ENCODE data around the gene TPCN1. TPM values are rescaled to one million over a fixed set of nuclear protein-coding genes. Genes with fewer than 3 reads are reported as not detected.
A peak's percentile ranks its signal among the peaks of the same experiment; 100 is the strongest.

TPCN1 gene
- total and polyA plus RNA-seq, 2 of the 13 experiments (the other 11 are each of a cell fraction or from before 2014, with no cell fraction given), result 8.0 to 26.8 TPM

DNA sequence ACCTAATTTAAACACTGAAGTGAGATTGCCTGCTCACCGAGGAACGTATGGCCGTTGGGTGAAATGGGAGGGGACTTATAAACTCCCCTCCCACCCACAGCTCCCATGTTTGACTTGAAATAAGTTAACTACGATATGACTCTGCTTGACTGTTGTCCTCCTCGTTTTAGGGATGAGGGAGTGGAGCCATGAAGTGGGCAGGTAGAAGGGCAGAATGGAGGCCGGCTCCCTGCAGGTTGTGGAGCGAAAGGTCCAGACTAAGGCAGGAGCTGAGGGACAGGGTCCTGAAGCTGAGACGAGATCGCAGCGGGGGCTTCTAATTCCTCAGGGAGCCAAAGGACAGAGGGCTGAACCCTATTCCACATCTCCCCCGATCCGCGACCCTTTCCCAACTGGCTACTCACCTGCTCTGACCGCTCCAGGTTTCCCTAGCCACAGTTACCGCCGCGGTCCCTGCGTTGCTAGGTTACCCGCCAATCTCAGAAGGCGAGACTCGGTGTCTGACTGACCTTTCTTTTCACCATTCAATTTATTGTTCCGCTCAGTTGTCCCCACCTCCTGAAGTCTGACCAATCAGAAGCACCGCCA lies 577 bp upstream of the TPCN1 start:
- peak; percentile 100 for FAIRE-seq
- ATAC-seq, result no peak; the same call in 2 of the 3 replicates
- in situ Hi-C loops (cut with HindIII; ENCODE audit: extremely low pct_ligation_motif_present, low pct_unique_long_range_greater_than_20kb), result no loop called here
- no peak for TF ChIP-seq JUN (CRISPR knock-in tag; IDR thresholded peaks at IDR 0.05)
- TF ChIP-seq ZNF883 (CRISPR knock-in tag; IDR thresholded peaks at IDR 0.05; ENCODE audit: not compliant biosample characterization), result no peak
- TF ChIP-seq, protein P1, sequence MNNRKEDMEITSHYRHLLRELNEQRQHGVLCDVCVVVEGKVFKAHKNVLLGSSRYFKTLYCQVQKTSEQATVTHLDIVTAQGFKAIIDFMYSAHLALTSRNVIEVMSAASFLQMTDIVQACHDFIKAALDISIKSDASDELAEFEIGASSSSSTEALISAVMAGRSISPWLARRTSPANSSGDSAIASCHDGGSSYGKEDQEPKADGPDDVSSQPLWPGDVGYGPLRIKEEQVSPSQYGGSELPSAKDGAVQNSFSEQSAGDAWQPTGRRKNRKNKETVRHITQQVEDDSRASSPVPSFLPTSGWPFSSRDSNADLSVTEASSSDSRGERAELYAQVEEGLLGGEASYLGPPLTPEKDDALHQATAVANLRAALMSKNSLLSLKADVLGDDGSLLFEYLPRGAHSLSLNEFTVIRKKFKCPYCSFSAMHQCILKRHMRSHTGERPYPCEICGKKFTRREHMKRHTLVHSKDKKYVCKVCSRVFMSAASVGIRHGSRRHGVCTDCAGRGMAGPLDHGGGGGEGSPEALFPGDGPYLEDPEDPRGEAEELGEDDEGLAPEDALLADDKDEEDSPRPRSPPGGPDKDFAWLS (CRISPR knock-in tag; IDR thresholded peaks at IDR 0.05; ENCODE audit: borderline replicate concordance), result no peak
- TF ChIP-seq ZNF749 (CRISPR knock-in tag; IDR thresholded peaks at IDR 0.05; ENCODE audit: borderline replicate concordance), result no peak
- TF ChIP-seq, protein P2, sequence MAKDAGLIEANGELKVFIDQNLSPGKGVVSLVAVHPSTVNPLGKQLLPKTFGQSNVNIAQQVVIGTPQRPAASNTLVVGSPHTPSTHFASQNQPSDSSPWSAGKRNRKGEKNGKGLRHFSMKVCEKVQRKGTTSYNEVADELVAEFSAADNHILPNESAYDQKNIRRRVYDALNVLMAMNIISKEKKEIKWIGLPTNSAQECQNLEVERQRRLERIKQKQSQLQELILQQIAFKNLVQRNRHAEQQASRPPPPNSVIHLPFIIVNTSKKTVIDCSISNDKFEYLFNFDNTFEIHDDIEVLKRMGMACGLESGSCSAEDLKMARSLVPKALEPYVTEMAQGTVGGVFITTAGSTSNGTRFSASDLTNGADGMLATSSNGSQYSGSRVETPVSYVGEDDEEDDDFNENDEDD (CRISPR knock-in tag; IDR thresholded peaks at IDR 0.05; ENCODE audit: borderline replicate concordance), result peak; percentile 33; the same call in 1 of the 2 replicates
- no peak for TF ChIP-seq ZNF34 (CRISPR knock-in tag; IDR thresholded peaks at IDR 0.05; ENCODE audit: borderline replicate concordance)
- TF ChIP-seq ZMYM4 (CRISPR knock-in tag; IDR thresholded peaks at IDR 0.05), result no peak
- TF ChIP-seq, protein P3, sequence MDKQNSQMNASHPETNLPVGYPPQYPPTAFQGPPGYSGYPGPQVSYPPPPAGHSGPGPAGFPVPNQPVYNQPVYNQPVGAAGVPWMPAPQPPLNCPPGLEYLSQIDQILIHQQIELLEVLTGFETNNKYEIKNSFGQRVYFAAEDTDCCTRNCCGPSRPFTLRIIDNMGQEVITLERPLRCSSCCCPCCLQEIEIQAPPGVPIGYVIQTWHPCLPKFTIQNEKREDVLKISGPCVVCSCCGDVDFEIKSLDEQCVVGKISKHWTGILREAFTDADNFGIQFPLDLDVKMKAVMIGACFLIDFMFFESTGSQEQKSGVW (CRISPR knock-in tag; IDR thresholded peaks at IDR 0.05; ENCODE audit: borderline replicate concordance), result no peak
- TF ChIP-seq, protein P4, sequence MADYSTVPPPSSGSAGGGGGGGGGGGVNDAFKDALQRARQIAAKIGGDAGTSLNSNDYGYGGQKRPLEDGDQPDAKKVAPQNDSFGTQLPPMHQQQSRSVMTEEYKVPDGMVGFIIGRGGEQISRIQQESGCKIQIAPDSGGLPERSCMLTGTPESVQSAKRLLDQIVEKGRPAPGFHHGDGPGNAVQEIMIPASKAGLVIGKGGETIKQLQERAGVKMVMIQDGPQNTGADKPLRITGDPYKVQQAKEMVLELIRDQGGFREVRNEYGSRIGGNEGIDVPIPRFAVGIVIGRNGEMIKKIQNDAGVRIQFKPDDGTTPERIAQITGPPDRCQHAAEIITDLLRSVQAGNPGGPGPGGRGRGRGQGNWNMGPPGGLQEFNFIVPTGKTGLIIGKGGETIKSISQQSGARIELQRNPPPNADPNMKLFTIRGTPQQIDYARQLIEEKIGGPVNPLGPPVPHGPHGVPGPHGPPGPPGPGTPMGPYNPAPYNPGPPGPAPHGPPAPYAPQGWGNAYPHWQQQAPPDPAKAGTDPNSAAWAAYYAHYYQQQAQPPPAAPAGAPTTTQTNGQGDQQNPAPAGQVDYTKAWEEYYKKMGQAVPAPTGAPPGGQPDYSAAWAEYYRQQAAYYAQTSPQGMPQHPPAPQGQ (CRISPR knock-in tag; IDR thresholded peaks at IDR 0.05; ENCODE audit: borderline replicate concordance), result no peak
- TF ChIP-seq ZNF446 (CRISPR knock-in tag; IDR thresholded peaks at IDR 0.05), result no peak
- TF ChIP-seq RFX3 (CRISPR knock-in tag; IDR thresholded peaks at IDR 0.05), result peak; percentile 82
- TF ChIP-seq, protein P5, sequence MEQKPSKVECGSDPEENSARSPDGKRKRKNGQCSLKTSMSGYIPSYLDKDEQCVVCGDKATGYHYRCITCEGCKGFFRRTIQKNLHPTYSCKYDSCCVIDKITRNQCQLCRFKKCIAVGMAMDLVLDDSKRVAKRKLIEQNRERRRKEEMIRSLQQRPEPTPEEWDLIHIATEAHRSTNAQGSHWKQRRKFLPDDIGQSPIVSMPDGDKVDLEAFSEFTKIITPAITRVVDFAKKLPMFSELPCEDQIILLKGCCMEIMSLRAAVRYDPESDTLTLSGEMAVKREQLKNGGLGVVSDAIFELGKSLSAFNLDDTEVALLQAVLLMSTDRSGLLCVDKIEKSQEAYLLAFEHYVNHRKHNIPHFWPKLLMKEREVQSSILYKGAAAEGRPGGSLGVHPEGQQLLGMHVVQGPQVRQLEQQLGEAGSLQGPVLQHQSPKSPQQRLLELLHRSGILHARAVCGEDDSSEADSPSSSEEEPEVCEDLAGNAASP (CRISPR knock-in tag; IDR thresholded peaks at IDR 0.05; ENCODE audit: borderline replicate concordance), result no peak
- TF ChIP-seq, protein P6, sequence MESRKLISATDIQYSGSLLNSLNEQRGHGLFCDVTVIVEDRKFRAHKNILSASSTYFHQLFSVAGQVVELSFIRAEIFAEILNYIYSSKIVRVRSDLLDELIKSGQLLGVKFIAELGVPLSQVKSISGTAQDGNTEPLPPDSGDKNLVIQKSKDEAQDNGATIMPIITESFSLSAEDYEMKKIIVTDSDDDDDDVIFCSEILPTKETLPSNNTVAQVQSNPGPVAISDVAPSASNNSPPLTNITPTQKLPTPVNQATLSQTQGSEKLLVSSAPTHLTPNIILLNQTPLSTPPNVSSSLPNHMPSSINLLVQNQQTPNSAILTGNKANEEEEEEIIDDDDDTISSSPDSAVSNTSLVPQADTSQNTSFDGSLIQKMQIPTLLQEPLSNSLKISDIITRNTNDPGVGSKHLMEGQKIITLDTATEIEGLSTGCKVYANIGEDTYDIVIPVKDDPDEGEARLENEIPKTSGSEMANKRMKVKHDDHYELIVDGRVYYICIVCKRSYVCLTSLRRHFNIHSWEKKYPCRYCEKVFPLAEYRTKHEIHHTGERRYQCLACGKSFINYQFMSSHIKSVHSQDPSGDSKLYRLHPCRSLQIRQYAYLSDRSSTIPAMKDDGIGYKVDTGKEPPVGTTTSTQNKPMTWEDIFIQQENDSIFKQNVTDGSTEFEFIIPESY (CRISPR knock-in tag; IDR thresholded peaks at IDR 0.05), result no peak

More for the DNA sequence above, 577 bp upstream of the TPCN1 start:
- H3K9me3 ChIP-seq (ENCODE audit: low read length), result no peaks in the 10 kb centered on the region
- intact Hi-C loops (cut with micrococcal nuclease; ENCODE audit: unreplicated experiment), result loop anchor here (1.0 to 2.0 kb wide), 4 partner anchors 35 to 205 kb away; partner anchors contain the start of genes DDX54 and RITA1
- H3K4me1 ChIP-seq (ENCODE audit: insufficient read depth, low read length), result peaks cover 46% of the 10 kb centered on the region
- peak overlapping the region; percentile 69 for H3K9ac ChIP-seq (ENCODE audit: insufficient read depth, low read depth, low read length)
- H4K20me1 ChIP-seq (ENCODE audit: insufficient read depth, low read length), result no peaks in the 10 kb centered on the region
- peak overlapping the region; percentile 85 for H3K4me2 ChIP-seq (ENCODE audit: low read depth, low read length)
- no peaks in the 10 kb centered on the region for H3K27me3 ChIP-seq (ENCODE audit: control insufficient read depth in 1 of 2, insufficient read depth in 2 of 2, low read length in 2 of 2)
- CTCF ChIA-PET (ENCODE audit: low intra/inter-chr PET ratio, low total read pairs), result no interaction called here
- H3K27ac ChIP-seq (ENCODE audit: extremely low read length, insufficient read depth, low read length), result peak overlapping the region; percentile 48
- H3K36me3 ChIP-seq (replicated peaks in 1 of 2; ENCODE audit: control insufficient read depth in 1 of 2, insufficient read depth in 2 of 2, low read length in 2 of 2), result no peaks in the 10 kb centered on the region
- peak overlapping the region; percentile 42 for H2AFZ ChIP-seq (ENCODE audit: low read length)
- peak overlapping the region; percentile 67 to 89 (median 79) for H3K4me3 ChIP-seq (replicated peaks in 1 of 3; ENCODE audit: insufficient read depth in 1 of 3, low read depth in 2 of 3, low read length in 3 of 3)
- no TSS peak for BruUV-seq (replicated peaks)
- POLR2A ChIA-PET, result interaction anchor here (0.9 to 4.2 kb wide), 14 partner anchors 8 to 205 kb away, joined by 3 to 55 read pairs (median 7); partner anchors contain the start of genes DDX54, RITA1 and SLC8B1
- 1% methylated on average over 23 of the region's 23 CpGs for WGBS (ENCODE audit: low lambda C conversion rate)
- peaks cover 13% of the 10 kb centered on the region for H3K79me2 ChIP-seq (ENCODE audit: insufficient read depth, low read length)
- no peak for DNase-seq (ENCODE audit: low spot score)
